Right lobe of liver (tissue), 6 donors: ENCODE measurements around the gene SPOCK2. TPM values are rescaled to one million over a fixed set of nuclear protein-coding genes. Genes with fewer than 3 reads are reported as not detected.

Experiments
- ATAC-seq, 4 donors: fragments of 200-7000 bp; cut with Tn5 transposase; one replicate each; pipeline ENCODE4 v1.9.1; 2020; ENCODE audit warnings: mild to moderate bottlenecking in 4 of 4, moderate library complexity in 4 of 4
- DNase-seq, 3 donors: peaks; one replicate each; pipeline ENCODE4 v3.0.0-alpha.2; 2020
- H3K27ac ChIP-seq, 3 donors: fragments of 200-600 bp; one replicate each; pipeline ENCODE4 v1.8.0; 2022
- H3K27me3 ChIP-seq, 2 donors: fragments of 200-600 bp; one replicate each; pipeline ENCODE4 v1.8.0; 2022
- H3K36me3 ChIP-seq, 4 donors: fragments of 200-600 bp; sonication (generic) in 1 of 4; one replicate each; pipeline versions ENCODE4 v1.5.1 to v1.8.0; 2017 to 2022; ENCODE audit warnings: control low read depth in 1 of 4
- H3K4me1 ChIP-seq, 4 donors: fragments of 200-600 bp; sonication (generic) in 1 of 4; one replicate each; pipeline versions ENCODE4 v1.5.1 to v1.8.0; 2017 to 2022; ENCODE audit warnings: control low read depth in 1 of 4
- H3K4me3 ChIP-seq, 3 donors: fragments of 200-600 bp; one replicate each; pipeline ENCODE4 v1.8.0; 2022
- H3K9me3 ChIP-seq, 4 donors: fragments of 200-600 bp; sonication (generic) in 1 of 4; one replicate each; pipeline versions ENCODE4 v1.5.1 to v1.8.0; 2017 to 2022; ENCODE audit warnings: control low read depth in 1 of 4
- CTCF ChIP-seq, 4 donors: fragments of 200-600 bp in 3 of 4; fragments of 450-650 bp in 1 of 4; IDR thresholded peaks; one replicate each; pipeline versions ENCODE4 v1.5.1 to v1.8.0; 2016 to 2022; ENCODE audit warnings: antibody characterized with exemption in 4 of 4, mild to moderate bottlenecking in 2 of 4
- POLR2A ChIP-seq: fragments of 450-650 bp; IDR thresholded peaks from one replicate; pipeline ENCODE4 v1.6.1; 2017; ENCODE audit warnings: antibody characterized with exemption, mild to moderate bottlenecking
- whole genome bisulfite sequencing: methylation state at CpG from one replicate; pipeline ENCODE4 v1.1.6; 2018; ENCODE audit warnings: low coverage, low lambda C conversion rate; ENCODE audit not compliant: insufficient coverage; ENCODE audit errors: missing lambda C conversion rate; 5-methylcytosine and 5-hydroxymethylcytosine counted together
- intact Hi-C, 2 donors: fragments of 100-400 bp; cut with DNase I; formaldehyde crosslinking; loops; one replicate each; pipeline versions ENCODE4 v1.11.2 to v1.14.1; 2022
- total RNA-seq, 6 experiments: library from RNA; depleted of rRNA in 2 of 6; stranded (reverse); fragments of >200 nt in 2 of 6; fragmentation: NEBNext Ultra II Directional in 3 of 6; extraction: Animal tissue kit (Norgen Biotek cat#: 25700) in 3 of 6; gene quantifications; one replicate each; pipeline versions ENCODE4 v1.1.0 to v1.2.4, GENCODE V29; 2016 to 2023
- donor health status: DM: no; HTN: yes; CAD: no.
- donor health status: DM: no; HTN: no; CAD: no.
- donor health status: DM: no; HTN: no; CAD: no.
- donor health status: DM: no; HTN: yes; CAD: no.
- donor health status: DM: no; HTN: yes; CAD: no.

SPOCK2 gene
- total RNA-seq, 6 experiments from 2014 or later: 0.72 to 3.0 (median 1.2) TPM

GRCh38 chr10:72126184-72126871, 38.0 kb upstream of the SPOCK2 start:
- ATAC-seq (peak; percentile 78 to 90 (median 88)), DNase-seq (no peak)
- H3K4me1 ChIP-seq: no peaks in the 10 kb centered on the region
- no peak overlapping the region for H3K4me3 ChIP-seq
- intact Hi-C loops: loop anchor here in 1 of 2 donors (10.0 kb wide), 1 partner anchor 208 kb away; no protein-coding TSS in a partner anchor
- TF ChIP-seq POLR2A (no peak), CTCF (IDR thresholded peaks at IDR 0.05) (peak; percentile 51 to 71 (median 62))
- H3K27ac ChIP-seq: no peak overlapping the region
- no peaks in the 10 kb centered on the region for H3K9me3 ChIP-seq
- no peaks in the 10 kb centered on the region for H3K27me3 ChIP-seq
- WGBS: 55% methylated on average over 3 of the region's 3 CpGs
- H3K36me3 ChIP-seq: no peaks in the 10 kb centered on the region

- Histone ChIP-seq H3K27me3 (no peaks in the 10 kb centered on the region), H3K36me3 (no peaks in the 10 kb centered on the region), H3K9me3 (no peaks in the 10 kb centered on the region), H3K4me1 (no peaks in the 10 kb centered on the region), H3K27ac (no peak overlapping the region), H3K4me3 (no peak overlapping the region)
- TF ChIP-seq CTCF (IDR thresholded peaks at IDR 0.05): no peak
- TF ChIP-seq POLR2A: no peak
- intact Hi-C loops: loop anchor here in 1 of 2 donors (10.0 kb wide), 1 partner anchor 210 kb away; no protein-coding TSS in a partner anchor
- 87% methylated on average over 1 of the region's 1 CpG for WGBS
- no peak for DNase-seq
- no peak for ATAC-seq
These were observed 36.6 kb upstream of the SPOCK2 start for GRCh38 chr10:72124989-72125388.

- ATAC-seq: no peak
- TF ChIP-seq POLR2A: no peak
- no peak for TF ChIP-seq CTCF (IDR thresholded peaks at IDR 0.05)
- intact Hi-C loops: loop anchor here in 1 of 2 donors (10.0 kb wide), 1 partner anchor 210 kb away; no protein-coding TSS in a partner anchor
- DNase-seq: no peak
- no peak overlapping the region for H3K4me3 ChIP-seq
- no peaks in the 10 kb centered on the region for H3K4me1 ChIP-seq
- H3K27me3 ChIP-seq: no peaks in the 10 kb centered on the region
- no peaks in the 10 kb centered on the region for H3K36me3 ChIP-seq
- H3K9me3 ChIP-seq: no peaks in the 10 kb centered on the region
- H3K27ac ChIP-seq: no peak overlapping the region
These were observed 36.0 kb upstream of the SPOCK2 start for GRCh38 chr10:72124381-72124780.

- Histone ChIP-seq H3K27ac (no peak overlapping the region), H3K4me1 (no peaks in the 10 kb centered on the region), H3K9me3 (no peaks in the 10 kb centered on the region), H3K4me3 (no peak overlapping the region), H3K36me3 (no peaks in the 10 kb centered on the region), H3K27me3 (no peaks in the 10 kb centered on the region)
- no peak for TF ChIP-seq CTCF (IDR thresholded peaks at IDR 0.05)
- TF ChIP-seq POLR2A: no peak
- 84% methylated on average over 4 of the region's 4 CpGs for WGBS
- no peak for DNase-seq
- intact Hi-C loops: loop anchor here in 1 of 2 donors (10.0 kb wide), 1 partner anchor 211 kb away; no protein-coding TSS in a partner anchor
- no peak for ATAC-seq
These were observed 35.3 kb upstream of the SPOCK2 start for GRCh38 chr10:72123616-72124015.
